NCI-H1105 treated with DMSO at 0.1 percent for 48 hours (cell line): Measurements from ENCODE around the gene ENO2.
"Not testable (repeated sequence)": the region's sequence is repeated elsewhere in the genome, so short reads cannot be mapped to it uniquely, and the experiment has no call there.

Experiments
- DNase-seq: peaks from one replicate; lab custom pipeline; 2025; lab: John Stamatoyannopoulos, UW

The ENO2 gene

DNA sequence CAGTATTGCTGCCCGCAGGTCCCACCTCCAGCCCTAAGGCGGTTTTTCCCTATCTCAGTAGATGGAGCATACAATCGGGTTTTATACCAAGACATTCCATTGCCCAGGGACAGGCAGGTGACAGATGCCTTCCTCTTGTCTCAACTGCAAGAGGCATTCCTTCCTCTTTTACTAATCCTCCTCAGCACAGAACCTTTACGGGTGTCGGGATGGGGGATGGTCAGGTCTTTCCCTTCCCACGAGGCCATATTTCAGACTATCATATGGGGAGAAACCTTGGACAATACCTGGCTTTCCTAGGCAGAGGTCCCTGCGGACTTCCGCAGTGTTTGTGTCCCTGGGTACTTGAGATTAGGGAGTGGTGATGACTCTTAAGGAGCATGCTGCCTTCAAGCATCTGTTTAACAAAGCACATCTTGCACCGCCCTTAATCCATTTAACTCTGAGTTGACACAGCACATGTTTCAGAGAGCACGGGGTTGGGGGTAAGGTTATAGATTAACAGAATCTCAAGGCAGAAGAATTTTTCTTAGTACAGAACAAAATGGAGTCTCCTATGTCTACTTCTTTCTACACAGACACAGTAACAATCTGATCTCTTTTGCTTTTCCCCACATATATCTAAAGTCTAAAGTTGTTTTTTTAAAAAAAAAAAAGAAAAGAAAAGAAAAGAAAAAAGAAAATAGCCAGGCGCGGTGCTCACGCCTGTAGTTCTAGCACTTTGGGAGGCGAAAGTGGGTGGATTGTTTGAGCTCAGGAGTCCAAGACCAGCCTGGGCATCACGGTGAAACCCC lies 28.0 kb upstream of the ENO2 start:
- not testable (repeated sequence) for DNase-seq

DNA sequence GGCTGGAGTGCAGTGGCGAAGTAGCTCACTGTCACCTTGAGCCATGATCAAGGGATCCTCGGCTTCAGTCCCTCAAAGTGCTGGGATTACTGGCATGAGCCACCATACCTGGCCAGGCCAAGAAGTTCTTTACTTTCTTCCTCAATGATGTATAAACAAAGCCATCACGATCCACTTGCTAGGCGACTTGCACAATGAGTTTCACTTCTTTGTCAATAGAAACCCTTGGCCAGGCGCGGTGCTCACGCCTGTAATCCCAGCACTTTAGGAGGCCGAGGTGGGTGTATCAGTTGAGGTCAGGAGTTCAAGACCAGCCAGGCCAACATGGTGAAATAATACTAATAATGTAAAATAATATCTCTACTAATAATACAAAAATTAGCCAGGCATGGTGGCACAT lies 26.9 kb upstream of the ENO2 start:
- no peak for DNase-seq

DNA sequence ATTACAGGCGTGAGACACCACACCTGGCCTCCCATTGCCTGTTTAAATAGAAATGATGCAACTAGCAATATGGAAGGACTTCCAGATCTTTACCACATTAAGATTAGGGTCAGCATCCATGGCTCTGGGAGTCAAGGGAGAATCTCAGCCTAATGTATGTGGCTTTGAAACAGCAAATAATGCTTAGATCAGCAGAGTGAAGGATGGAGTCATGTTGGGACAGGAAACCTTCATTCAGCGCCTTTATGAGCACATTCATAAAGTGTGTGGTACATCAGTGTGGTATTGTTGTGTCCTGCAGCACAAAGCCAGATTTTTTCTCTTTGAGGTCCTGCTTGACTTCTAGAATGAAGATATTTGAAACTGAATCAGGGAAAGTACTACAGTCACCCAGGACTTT lies 26.0 kb upstream of the ENO2 start:
- DNase-seq = no peak

DNA sequence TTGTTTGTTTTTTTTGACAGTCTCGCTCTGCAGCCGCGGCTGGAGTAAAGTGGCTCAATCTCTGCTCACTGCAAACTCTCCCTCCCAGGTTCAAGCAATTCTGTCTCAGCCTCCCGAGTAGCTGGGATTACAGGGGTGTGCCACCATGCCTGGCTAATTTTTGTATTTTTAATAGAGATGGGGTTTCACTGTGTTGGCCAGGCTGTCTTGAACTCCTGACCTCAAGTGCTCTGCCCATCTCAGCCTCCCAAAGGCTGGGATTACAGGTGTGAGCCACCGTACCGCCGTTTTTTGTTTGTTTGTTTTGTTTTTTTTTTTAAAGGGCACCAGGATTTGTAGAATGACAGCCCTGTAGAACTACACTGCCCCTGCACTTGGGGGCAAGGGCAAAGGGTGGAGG lies 25.6 kb upstream of the ENO2 start:
- not testable (repeated sequence) for DNase-seq

DNA sequence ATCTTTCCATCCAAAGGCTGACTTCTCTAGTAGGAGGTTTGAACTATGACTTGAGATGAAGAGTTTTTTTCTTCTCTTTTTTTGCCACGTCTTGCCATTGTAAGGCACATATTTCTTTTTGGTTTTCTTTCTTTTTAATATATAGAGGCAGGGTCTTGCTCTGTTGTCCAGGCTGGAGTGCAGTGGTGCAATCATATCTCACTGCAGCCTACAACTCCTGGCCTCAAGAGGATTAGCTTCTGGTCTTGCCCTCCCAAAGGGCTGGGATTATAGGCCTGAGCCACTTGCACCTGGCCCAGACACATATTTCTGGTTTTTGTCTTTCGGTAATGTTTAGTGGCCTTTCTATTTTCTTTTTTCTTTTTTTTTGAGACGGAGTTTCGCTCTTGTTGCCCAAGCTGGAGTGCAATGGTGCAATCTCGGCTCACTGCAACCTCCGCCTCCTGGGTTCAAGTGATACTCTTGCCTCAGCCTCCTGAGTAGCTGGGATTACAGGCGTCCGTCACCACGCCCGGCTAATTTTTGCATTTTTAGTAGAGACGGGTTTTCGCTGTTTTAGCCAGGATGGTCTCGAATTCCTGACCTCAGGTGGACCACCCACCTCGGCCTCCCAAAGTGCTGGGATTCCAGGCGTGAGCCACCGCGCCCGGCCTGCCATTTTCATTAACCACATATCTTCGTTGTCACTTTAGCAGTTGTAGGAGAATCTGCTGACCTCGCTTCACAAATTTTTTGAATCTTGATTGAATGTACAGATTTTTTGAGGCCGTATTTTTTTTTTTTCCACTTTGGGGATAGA lies 24.4 kb upstream of the ENO2 start:
- not testable (repeated sequence) for DNase-seq

DNA sequence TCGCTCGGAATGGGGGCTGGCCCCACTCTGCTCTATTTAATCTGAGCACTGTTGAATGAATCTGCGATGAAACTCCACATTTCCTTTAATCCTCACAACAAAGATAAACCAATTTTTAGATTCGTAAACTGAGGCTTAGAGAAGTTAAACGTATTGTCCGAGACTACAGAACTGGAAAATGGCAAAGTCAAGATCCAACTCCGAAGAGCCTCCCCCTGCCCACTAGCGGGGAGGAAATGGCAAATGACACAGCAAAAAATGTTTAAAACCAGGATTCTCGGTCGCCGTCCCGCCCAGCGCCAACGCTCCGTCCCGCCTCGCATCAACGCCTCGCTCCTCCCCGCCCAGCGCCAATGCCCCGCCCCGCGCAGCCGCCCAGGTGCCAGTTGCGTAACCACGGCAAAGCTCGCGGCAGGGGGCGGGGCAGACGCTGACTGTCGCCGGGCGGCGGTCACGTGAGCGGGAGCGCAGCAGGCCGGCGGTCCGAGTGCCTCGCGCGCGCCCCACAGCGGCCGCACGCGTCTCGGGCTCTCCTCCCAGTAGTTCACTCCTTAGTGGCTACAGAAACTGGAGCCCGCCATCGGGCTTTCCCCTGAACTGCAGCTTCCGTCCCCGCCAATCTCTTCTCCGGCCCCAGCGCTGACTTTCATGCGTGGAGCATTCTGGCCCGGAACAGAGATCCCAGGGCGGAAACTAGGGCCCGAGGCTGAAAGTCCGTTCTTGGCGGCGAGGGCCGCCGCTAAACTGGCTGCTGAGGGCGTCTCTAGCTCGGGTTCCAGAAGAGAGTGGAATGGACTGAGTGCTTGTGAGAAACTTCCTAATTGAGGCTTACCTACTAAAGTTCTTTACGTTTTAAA lies 23.4 kb upstream of the ENO2 start:
- peak; percentile 96 for DNase-seq

DNA sequence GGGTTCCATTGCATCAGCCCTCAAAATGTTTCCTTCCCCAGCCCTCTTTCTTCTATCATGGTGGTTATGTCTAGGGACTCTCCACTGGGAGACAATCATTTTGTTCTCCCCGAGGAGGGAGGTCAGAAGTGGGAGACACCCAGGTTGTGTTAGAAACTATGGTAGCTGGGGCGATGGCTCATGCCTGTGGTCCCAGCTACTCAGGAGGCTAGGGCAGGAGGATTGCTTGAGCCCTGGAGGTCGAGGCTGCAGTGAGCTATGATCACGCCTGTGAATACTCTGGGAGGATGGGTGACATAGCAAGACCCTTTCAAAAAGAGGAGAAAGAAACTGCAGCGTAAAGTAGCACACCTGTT lies 22.8 kb upstream of the ENO2 start:
- DNase-seq = no peak

DNA sequence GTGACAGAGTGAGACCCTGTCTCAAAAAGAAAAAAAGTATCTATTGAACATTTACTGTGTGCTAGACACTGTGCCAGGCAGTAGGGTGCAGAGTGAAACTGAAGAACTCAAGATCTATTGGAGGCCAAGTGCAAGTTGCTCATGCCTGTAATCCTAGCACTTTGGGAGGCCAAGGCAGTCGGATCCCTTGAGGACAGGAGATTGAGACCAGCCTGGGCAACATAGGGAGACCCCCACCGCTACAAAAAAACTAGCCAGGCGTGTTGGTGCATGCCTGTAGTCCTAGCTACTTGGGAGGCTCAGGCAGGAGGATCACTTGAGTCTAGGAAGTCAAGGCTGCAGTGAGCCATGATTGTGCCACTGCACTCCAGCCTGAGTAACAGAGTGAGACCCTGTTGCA lies 21.7 kb upstream of the ENO2 start:
- DNase-seq = not testable (repeated sequence)

DNA sequence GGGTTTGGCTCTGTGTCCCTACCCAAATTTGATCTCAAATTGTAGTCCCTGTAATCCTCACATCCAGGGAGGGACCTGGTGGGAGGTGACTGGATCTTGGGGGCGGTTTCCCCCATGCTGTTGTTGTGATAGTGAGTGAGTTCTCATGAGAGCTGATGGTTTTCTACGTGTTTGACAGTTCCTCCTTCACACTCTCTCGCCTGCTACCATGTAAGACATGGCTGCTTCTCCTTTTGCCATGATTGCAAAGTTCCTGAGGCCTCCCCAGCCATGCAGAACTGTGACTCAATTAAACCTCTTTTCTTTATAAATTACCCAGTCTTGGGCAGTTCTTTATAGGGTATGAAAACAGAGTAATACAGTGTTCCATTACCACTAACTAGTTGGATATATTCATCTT lies 20.1 kb upstream of the ENO2 start:
- no peak for DNase-seq

DNA sequence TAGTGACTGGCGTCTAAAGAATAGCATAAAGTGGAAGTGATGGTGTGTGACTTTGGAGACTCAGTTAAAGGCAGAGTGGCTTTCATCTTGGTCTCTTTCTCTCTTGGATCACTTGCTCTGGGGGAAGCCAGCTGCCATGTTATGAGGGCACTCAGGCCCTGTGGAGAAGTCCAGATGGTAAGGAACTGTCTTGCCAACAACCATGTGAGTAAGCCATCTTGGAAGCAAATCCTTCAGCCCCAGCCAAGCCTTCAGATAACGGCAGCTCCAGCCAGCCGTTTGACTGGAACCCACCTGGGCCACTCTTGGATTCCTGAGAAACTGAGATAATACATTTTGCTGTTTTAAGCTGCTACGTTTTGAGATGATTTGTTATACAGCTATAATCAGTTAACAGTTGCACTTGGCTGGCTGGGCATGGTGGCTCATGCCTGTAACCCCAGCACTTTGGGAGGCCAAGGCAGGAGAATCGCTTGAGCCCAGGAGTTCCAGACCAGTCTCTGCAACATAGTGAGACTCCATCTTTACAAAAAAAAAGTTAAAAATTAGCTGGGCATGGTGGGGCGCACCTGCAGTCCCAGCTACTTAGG lies 17.4 kb upstream of the ENO2 start:
- no peak for DNase-seq

DNA sequence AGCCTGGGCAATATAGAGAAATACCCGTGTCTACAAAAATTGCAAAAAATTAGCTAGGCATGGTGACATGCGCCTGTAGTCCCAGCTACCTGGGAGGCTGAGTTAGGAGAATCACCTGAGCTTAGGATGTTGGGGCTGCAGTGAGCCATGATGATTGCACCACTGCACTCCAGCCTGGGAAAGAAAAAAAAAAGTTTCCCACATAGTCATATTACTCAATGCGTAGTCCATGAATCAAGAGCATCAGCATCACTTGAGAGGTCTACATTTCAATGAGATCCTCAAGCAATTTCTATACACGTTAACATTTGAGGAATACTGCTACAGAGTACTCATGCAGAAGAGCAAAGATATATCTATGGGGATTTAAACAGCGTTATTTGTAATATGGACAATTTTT lies 15.0 kb upstream of the ENO2 start:
- DNase-seq = no peak

DNA sequence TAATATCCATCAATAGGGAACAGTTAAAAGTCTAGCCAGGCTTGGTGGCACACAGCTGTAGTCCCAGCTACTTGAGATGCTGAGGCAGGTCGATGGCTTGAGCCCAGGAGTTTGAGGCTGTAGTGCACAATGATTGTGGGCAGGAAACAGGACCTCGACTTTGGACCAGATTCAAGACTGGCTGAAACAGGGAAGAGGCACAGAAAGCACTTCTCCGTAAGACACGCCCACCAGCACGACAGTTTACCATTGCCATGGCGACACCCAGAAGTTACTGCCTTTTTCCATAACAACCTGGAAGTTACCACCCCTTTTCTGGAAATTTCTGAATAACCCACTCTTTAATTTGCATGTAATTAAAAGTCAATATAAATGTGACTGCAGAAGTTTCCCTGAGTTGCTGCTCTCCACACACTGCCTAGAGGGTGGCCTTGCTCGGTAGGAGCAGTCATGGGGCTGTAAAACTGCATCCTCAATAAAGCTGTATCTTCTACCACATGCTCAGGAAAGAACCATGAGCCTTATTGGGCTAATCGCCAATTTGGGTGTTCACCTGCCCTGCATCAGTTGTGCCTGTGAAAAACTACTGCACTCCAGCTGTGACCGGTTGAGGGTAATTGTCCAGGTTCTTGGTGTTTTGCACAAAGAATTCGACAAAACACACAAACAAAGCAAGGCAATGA lies 14.4 kb upstream of the ENO2 start:
- DNase-seq = no peak

DNA sequence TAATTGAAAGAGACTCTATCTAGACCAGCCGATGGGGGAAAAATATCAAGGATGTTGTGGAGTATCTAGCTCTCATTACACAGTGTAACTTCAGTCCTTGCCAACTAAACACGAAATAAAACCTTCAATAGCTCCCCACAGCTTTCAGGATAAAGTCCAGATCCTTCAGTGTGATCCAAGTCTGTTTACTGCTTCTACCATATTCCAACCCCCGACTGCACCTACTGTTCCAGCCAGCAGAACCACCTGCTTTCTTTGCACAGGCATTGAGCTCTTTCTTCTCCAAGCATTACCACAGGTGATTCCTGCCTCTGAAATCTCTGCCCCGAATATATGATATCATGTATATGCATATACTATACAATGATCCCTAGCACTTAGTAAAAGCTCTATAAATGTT lies 11.9 kb upstream of the ENO2 start:
- no peak for DNase-seq

DNA sequence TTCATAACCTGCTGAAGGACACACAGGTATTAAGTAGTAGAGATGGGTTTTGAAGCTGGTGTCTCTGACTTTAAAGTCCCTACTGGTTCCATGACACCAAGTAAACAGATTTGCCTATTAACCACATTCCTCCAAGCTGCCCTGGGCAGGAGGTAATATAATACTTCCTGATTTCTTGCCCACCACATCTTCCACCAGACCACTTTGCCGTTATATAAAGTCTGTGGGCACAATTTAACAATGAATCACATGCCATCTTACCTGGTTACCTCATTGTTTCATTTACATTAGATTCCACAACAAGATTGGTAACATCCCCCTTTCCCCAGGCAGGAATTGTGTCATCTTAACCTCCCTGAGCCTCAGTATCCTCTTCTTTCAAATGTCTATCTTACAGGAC lies 10.7 kb upstream of the ENO2 start:
- DNase-seq = no peak

DNA sequence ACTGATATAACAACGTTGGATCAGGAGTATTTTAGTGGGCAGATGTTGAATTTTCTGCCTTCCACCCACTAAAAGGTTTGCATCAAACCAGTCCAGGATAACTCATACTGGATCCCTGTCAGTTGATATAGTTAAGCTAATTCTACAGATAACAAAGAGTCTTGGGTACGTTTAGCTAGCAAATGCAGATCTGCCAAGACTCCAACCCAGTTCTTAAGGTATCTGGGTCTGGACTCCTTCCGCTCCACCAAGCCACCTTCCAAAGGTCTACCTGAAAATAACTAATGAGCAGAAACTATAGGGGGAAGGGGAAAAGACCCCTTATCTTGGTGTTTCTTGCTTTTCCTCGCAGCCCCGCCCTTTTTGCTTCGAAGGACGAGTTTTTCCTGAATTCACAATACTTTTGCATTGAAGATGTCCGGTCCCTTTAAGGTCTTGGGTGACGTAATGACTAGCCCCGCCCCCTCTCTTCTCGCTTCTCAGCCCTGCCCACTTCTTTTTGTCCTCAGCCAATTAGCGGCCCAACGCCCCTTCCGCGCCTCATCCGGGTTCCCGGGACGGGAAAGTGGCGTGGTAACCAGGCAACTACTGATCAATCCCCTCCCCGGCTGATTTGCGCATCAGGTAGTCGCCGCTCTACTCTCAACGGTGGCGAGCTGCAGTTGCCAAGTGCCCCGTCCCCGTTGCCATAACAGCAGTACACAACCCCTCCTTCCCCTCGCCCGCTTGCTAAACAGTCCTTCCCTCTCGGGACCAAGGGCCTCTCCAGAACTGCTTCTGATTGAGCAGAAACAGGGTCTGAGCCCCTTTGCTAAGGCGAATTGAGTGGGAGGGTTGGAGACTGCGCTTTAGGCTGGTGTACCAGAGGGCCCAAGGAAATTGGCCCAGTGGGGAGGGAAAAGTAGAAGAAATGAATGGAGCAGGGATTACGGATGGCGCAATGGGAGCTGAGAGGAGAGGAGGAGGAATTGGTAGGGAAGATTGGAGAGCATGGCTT lies 9.8 kb upstream of the ENO2 start, which contains the start of gene LRRC23:
TSS of gene LRRC23 (plus strand) at position 543 of the 997 bp plus-strand sequence. CDS start 812 bp downstream, outside the sequence.
- DNase-seq = peak; percentile 98

DNA sequence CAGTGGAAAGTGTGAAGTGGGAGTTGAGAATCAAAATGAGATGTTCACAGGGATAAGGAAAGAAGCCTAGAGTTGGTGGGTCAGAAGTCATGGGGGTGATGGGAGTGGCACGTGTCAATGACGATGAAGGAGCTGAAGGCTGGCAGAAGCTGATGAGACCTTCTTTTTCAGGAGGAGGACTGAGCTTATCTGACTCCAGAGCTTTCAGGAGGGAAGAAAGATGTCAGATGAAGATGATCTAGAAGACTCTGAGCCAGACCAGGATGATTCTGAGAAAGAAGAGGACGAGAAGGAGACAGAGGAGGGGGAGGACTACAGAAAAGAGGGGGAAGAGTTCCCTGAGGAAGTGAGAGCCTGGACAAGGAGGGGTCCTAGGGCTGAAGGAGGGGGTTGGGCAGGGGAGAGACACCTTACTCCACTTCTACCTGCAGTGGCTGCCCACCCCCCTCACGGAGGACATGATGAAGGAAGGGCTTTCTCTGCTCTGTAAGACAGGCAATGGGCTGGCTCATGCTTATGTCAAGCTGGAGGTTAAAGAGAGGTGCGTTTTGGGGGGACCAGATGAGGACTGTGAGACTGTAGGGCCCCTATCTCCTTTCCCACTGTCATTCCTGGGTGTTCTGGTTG lies 8.9 kb upstream of the ENO2 start:
- no peak for DNase-seq

DNA sequence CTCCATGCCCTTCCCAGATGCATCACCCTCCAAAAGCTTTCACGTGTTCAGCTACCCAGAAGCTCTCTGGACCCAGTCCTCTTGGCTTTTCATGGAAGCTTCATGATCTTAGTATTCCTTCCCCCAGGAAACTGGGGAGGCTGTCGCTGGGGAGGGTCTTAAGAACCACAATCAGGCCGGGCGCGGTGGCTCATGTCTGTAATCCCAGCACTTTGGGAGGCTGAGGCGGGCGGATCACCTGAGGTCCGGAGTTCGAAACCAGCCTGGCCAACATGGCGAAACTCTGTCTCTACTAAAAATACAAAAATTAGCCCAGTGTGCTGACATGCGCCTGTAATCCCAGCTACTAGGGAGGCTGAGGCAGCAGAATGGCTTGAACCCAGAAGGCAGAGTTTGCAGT lies 6.2 kb upstream of the ENO2 start:
- not testable (repeated sequence) for DNase-seq

DNA sequence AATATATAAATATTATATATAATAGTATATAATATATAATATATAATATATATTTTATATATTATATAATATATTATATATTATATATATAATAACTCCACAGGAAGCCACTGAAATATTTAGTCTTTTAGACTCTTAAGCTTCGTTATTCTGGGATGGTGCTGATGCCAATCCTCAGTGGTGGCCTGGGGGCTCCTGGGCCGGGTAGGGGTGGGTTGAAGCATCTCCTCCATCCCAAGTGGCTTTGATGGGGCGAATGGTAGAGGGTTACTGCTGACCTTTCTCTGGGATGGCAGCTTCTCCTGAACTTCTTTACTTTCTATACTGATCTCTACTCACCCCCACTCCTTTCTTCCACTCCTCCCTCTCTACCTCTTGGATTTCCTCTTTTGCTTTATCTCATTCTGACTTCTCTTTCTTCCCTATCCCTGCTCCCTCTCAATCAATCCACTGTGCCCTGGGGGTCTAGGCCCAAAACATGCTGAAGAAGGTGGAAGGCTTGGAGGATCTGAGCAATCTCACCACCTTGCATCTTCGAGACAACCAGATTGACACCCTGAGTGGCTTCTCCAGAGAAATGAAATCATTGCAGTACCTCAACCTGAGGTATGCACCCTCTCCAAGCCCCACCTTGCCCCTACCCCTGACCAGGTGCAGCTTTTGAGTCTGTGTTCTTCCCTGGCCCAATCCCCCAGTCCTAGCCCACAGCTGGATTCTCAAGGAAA lies 4.8 kb upstream of the ENO2 start:
- DNase-seq = no peak
